Measurements from ENCODE around the gene ZNF793.

DNA sequence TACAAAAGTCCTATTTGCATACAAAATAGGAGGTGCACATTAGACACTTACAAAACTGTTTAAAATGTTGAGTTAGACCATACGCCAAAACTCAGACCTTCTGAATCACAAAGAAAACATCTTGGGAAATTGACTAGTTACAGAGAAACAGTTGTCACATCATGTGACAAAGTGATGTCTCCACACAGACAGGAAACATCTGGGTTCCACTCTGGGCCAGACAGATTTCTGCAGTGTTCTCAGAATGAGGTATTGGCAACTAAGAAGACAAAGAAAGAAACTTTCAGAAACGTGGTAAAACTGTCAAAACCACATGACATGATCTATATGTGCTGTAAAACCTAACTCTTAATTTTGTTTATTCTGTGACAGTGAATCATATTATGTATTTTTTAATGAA, 6.7 kb downstream of the ZNF793 start:
- TF ChIP-seq POLR2A (IDR thresholded peaks at IDR 0.05), result no peak
- TF ChIP-seq, protein P1, sequence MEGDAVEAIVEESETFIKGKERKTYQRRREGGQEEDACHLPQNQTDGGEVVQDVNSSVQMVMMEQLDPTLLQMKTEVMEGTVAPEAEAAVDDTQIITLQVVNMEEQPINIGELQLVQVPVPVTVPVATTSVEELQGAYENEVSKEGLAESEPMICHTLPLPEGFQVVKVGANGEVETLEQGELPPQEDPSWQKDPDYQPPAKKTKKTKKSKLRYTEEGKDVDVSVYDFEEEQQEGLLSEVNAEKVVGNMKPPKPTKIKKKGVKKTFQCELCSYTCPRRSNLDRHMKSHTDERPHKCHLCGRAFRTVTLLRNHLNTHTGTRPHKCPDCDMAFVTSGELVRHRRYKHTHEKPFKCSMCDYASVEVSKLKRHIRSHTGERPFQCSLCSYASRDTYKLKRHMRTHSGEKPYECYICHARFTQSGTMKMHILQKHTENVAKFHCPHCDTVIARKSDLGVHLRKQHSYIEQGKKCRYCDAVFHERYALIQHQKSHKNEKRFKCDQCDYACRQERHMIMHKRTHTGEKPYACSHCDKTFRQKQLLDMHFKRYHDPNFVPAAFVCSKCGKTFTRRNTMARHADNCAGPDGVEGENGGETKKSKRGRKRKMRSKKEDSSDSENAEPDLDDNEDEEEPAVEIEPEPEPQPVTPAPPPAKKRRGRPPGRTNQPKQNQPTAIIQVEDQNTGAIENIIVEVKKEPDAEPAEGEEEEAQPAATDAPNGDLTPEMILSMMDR (IDR thresholded peaks at IDR 0.05), result no peak
